ENCODE data around the gene SPRR1B. TPM values are rescaled to one million over a fixed set of nuclear protein-coding genes. Genes with fewer than 3 reads are reported as not detected.

The SPRR1B gene
- total and polyA plus RNA-seq, 9 of the 15 experiments (the other 6 are each of a cell fraction or from before 2014, with no cell fraction given): not detected

DNA sequence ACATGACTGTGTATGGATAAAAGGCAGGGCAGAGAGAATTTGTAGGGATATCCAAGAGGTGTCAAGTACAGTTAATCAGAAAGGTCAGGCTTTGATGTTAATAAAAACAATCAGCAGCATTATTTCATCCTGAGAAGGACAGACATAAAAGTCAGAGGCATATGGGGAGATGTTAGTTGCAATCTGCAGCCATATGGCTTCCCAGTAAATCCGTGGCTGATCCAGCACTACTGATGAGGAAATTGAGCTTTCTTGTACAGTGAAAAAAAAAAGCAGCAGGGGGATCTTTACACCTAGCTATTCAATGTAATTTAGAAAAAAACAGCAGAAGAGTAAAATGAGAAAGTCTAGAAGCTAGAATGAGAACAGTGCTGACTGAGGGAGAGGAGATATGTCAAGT, 2.2 kb upstream of the SPRR1B start:
- H3K36me3 ChIP-seq (ENCODE audit: control insufficient read depth, insufficient read depth, low read length): no peaks in the 10 kb centered on the region
- no peak overlapping the region for H2AFZ ChIP-seq (ENCODE audit: low read depth, low read length)
- no peaks in the 10 kb centered on the region for H3K9me3 ChIP-seq (replicated peaks; ENCODE audit: control insufficient read depth, insufficient read depth, low read depth, low read length)
- H4K20me1 ChIP-seq (replicated peaks; ENCODE audit: control insufficient read depth, insufficient read depth, low read length): no peaks in the 10 kb centered on the region
- no peak overlapping the region for H3K9ac ChIP-seq (ENCODE audit: insufficient read depth in 1 of 2, low read depth in 2 of 2, low read length in 2 of 2)
- ChIA-PET CTCF (ENCODE audit: low intra/inter-chr PET ratio) (no interaction called here), POLR2A (no interaction called here)
- H3K9me1 ChIP-seq (ENCODE audit: control insufficient read depth, insufficient read depth, low read length): no peaks in the 10 kb centered on the region
- DNase-seq (ENCODE audit: extremely low read depth in 1 of 4, low spot score in 3 of 4) (no peak), FAIRE-seq (no peak), ATAC-seq (no peak)
- in situ Hi-C loops (cut with MboI) (no loop called here), intact Hi-C loops (cut with micrococcal nuclease) (no loop called here)
- 0% methylated on average over 1 of the region's 1 CpG for WGBS (ENCODE audit: insufficient coverage, low coverage, missing lambda C conversion rate)
- BruUV-seq (replicated peaks): no TSS peak
- no peaks in the 10 kb centered on the region for H3K79me2 ChIP-seq (ENCODE audit: control insufficient read depth, insufficient read depth, low read length)
- no peak overlapping the region for H3K27ac ChIP-seq (ENCODE audit: extremely low read depth, low read depth, low read length)
- no peak overlapping the region for H3K4me3 ChIP-seq
- no peak overlapping the region for H3K4me2 ChIP-seq (ENCODE audit: insufficient read depth, low read length)
- no peaks in the 10 kb centered on the region for H3K27me3 ChIP-seq (ENCODE audit: control insufficient read depth in 2 of 2, insufficient read depth in 2 of 2, low read length in 2 of 2)
- H3K4me1 ChIP-seq (replicated peaks in 1 of 2; ENCODE audit: control insufficient read depth in 2 of 2, insufficient read depth in 2 of 2, low read length in 2 of 2): no peaks in the 10 kb centered on the region
- TF ChIP-seq, protein P1, sequence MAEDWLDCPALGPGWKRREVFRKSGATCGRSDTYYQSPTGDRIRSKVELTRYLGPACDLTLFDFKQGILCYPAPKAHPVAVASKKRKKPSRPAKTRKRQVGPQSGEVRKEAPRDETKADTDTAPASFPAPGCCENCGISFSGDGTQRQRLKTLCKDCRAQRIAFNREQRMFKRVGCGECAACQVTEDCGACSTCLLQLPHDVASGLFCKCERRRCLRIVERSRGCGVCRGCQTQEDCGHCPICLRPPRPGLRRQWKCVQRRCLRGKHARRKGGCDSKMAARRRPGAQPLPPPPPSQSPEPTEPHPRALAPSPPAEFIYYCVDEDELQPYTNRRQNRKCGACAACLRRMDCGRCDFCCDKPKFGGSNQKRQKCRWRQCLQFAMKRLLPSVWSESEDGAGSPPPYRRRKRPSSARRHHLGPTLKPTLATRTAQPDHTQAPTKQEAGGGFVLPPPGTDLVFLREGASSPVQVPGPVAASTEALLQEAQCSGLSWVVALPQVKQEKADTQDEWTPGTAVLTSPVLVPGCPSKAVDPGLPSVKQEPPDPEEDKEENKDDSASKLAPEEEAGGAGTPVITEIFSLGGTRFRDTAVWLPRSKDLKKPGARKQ (CRISPR knock-in tag; IDR thresholded peaks at IDR 0.05): no peak
- TF ChIP-seq ZNF449 (CRISPR knock-in tag; IDR thresholded peaks at IDR 0.05): no peak
- TF ChIP-seq NFIX (CRISPR knock-in tag; IDR thresholded peaks at IDR 0.05; ENCODE audit: low read depth): no peak
- TF ChIP-seq ARID3A (IDR thresholded peaks at IDR 0.05; ENCODE audit: borderline replicate concordance, low read depth, low read length): no peak
- no peak for TF ChIP-seq NFXL1 (CRISPR knock-in tag; IDR thresholded peaks at IDR 0.05)
- TF ChIP-seq, protein P2, sequence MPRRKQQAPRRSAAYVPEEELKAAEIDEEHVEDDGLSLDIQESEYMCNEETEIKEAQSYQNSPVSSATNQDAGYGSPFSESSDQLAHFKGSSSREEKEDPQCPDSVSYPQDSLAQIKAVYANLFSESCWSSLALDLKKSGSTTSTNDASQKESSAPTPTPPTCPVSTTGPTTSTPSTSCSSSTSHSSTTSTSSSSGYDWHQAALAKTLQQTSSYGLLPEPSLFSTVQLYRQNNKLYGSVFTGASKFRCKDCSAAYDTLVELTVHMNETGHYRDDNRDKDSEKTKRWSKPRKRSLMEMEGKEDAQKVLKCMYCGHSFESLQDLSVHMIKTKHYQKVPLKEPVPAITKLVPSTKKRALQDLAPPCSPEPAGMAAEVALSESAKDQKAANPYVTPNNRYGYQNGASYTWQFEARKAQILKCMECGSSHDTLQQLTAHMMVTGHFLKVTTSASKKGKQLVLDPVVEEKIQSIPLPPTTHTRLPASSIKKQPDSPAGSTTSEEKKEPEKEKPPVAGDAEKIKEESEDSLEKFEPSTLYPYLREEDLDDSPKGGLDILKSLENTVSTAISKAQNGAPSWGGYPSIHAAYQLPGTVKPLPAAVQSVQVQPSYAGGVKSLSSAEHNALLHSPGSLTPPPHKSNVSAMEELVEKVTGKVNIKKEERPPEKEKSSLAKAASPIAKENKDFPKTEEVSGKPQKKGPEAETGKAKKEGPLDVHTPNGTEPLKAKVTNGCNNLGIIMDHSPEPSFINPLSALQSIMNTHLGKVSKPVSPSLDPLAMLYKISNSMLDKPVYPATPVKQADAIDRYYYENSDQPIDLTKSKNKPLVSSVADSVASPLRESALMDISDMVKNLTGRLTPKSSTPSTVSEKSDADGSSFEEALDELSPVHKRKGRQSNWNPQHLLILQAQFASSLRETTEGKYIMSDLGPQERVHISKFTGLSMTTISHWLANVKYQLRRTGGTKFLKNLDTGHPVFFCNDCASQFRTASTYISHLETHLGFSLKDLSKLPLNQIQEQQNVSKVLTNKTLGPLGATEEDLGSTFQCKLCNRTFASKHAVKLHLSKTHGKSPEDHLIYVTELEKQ (CRISPR knock-in tag; IDR thresholded peaks at IDR 0.05): no peak
- TF ChIP-seq CCNT2 (IDR thresholded peaks at IDR 0.05; ENCODE audit: borderline replicate concordance, extremely low read depth, insufficient read length, low read depth, low read length): no peak
- TF ChIP-seq CREM (IDR thresholded peaks at IDR 0.05; ENCODE audit: low read depth): no peak
